H1 (cell line): Measurements from ENCODE around the gene ZDHHC3. TPM values are rescaled to one million over a fixed set of nuclear protein-coding genes. Genes with fewer than 3 reads are reported as not detected.

Experiments used
- CTCF ChIA-PET: fragments of 300-600 bp; sonication (Branson Sonifier 250); formaldehyde crosslinking; loops from one replicate; lab custom pipeline; 2021; ENCODE audit not compliant: partially characterized antibody; lab: Charles Lee
- POLR2A ChIA-PET: fragments of 300-600 bp; sonication (Branson Sonifier 250); formaldehyde crosslinking; loops from one replicate; lab custom pipeline; 2021; ENCODE audit warnings: inconsistent platforms; ENCODE audit not compliant: partially characterized antibody; lab: Charles Lee
- DNase-seq, 2 experiments: peaks; one replicate each; pipeline versions ENCODE4 v3.0.0 to v3.0.0-alpha.2; 2010 to 2022; ENCODE audit warnings: low spot score in 2 of 2, low read depth in 1 of 2, mixed read lengths in 1 of 2
- FAIRE-seq: peaks from 2 replicates; lab custom pipeline; 2011; peaks lifted over from hg19 to GRCh38; lab: Jason Lieb, UNC
- H2AFZ ChIP-seq: 2 replicates; pipeline ENCODE4 v1.8.1; 2012; ENCODE audit warnings: low read length, inconsistent platforms
- H2AK5ac ChIP-seq: 2 replicates; pipeline ENCODE4 v1.6.1; 2013; ENCODE audit warnings: low read depth, low read length
- H2BK120ac ChIP-seq: replicated peaks from 2 replicates; pipeline ENCODE3; 2013; ENCODE audit warnings: low read depth, low read length, inconsistent platforms
- H2BK12ac ChIP-seq: 2 replicates; pipeline ENCODE4 v1.6.1; 2013; ENCODE audit warnings: low read depth, low read length
- H2BK15ac ChIP-seq: 2 replicates; pipeline ENCODE4 v1.6.1; 2013; ENCODE audit warnings: low read length
- H2BK20ac ChIP-seq: 2 replicates; pipeline ENCODE4 v1.6.1; 2013; ENCODE audit warnings: low read length
- H2BK5ac ChIP-seq: 2 replicates; pipeline ENCODE4 v1.6.1; 2013; ENCODE audit warnings: low read depth, low read length
- H3K14ac ChIP-seq: 2 replicates; pipeline ENCODE4 v1.6.1; 2013; ENCODE audit warnings: inconsistent platforms; ENCODE audit not compliant: insufficient read length
- H3K18ac ChIP-seq: 2 replicates; pipeline ENCODE4 v1.6.1; 2013; ENCODE audit warnings: low read length; ENCODE audit errors: extremely low read depth
- H3K23ac ChIP-seq: 2 replicates; pipeline ENCODE4 v1.6.1; 2013; ENCODE audit warnings: inconsistent platforms; ENCODE audit not compliant: insufficient read length
- H3K23me2 ChIP-seq: 2 replicates; pipeline ENCODE4 v1.6.1; 2013; ENCODE audit warnings: low read depth, low read length
- H3K27ac ChIP-seq: 2 replicates; pipeline ENCODE4 v1.6.1; 2011; ENCODE audit warnings: low read depth, low read length, inconsistent platforms
- H3K27me3 ChIP-seq, 4 experiments: replicated peaks in 1 of 4; 1 replicate in 1 of 4; 2 replicates in 3 of 4; pipeline versions ENCODE4 v1.6.1 to v1.8.1; 2011 to 2013; ENCODE audit warnings: low read length in 3 of 4, mild to moderate bottlenecking in 3 of 4, inconsistent platforms in 2 of 4, mixed read lengths in 2 of 4, moderate library complexity in 1 of 4; ENCODE audit not compliant: control insufficient read depth in 3 of 4, insufficient read depth in 3 of 4; ENCODE audit errors: extremely low read depth in 1 of 4
- H3K36me3 ChIP-seq, 4 experiments: 2 replicates each; pipeline versions ENCODE4 v1.6.1 to v1.8.1; 2011 to 2013; ENCODE audit warnings: mild to moderate bottlenecking in 4 of 4, low read length in 3 of 4, moderate library complexity in 2 of 4, control low read depth in 1 of 4, inconsistent platforms in 1 of 4; ENCODE audit not compliant: insufficient read depth in 4 of 4, control insufficient read depth in 2 of 4
- H3K4ac ChIP-seq: replicated peaks from 2 replicates; pipeline ENCODE3; 2013; ENCODE audit warnings: low read length, low read depth, mixed read lengths, inconsistent platforms; ENCODE audit not compliant: insufficient read length
- H3K4me1 ChIP-seq, 4 experiments: replicated peaks in 1 of 4; 1 replicate in 1 of 4; 2 replicates in 3 of 4; pipeline versions ENCODE4 v1.6.1 to v1.8.1; 2011 to 2013; ENCODE audit warnings: low read length in 3 of 4, inconsistent platforms in 2 of 4, mixed read lengths in 1 of 4; ENCODE audit not compliant: insufficient read depth in 4 of 4, control insufficient read depth in 3 of 4
- H3K4me2 ChIP-seq, 2 experiments: 2 replicates each; pipeline versions ENCODE4 v1.6.1 to v1.8.1; 2011 to 2013; ENCODE audit warnings: low read depth in 2 of 2, low read length in 2 of 2, control low read depth in 1 of 2, inconsistent platforms in 1 of 2, mild to moderate bottlenecking in 1 of 2; ENCODE audit not compliant: insufficient read depth in 1 of 2
- H3K4me3 ChIP-seq, 4 experiments: fragments of 200-600, 300-600 bp in 1 of 4; sonication (generic), shearing (Covaris generic), sonication (Bioruptor Twin) in 1 of 4; 2 replicates each; pipeline versions ENCODE4 v1.5.1 to v1.8.1; 2011 to 2016; ENCODE audit warnings: low read length in 4 of 4, low read depth in 3 of 4, control low read depth in 2 of 4, inconsistent platforms in 2 of 4, mild to moderate bottlenecking in 2 of 4, mixed read lengths in 1 of 4, moderate library complexity in 1 of 4; ENCODE audit not compliant: insufficient read depth in 2 of 4; ENCODE audit errors: extremely low read depth in 1 of 4
- H3K56ac ChIP-seq: replicated peaks from 2 replicates; pipeline ENCODE3; 2013; ENCODE audit warnings: low read depth, mild to moderate bottlenecking, mixed read lengths, low read length, inconsistent platforms; ENCODE audit not compliant: insufficient read length
- H3K79me1 ChIP-seq: 2 replicates; pipeline ENCODE4 v1.6.1; 2013; ENCODE audit warnings: low read depth, low read length, control low read depth
- H3K79me2 ChIP-seq, 2 experiments: 2 replicates each; pipeline versions ENCODE4 v1.6.1 to v1.8.1; 2012 to 2013; ENCODE audit warnings: low read length in 2 of 2, mild to moderate bottlenecking in 2 of 2, inconsistent platforms in 1 of 2; ENCODE audit not compliant: insufficient read depth in 2 of 2, control insufficient read depth in 1 of 2
- H3K9ac ChIP-seq, 4 experiments: replicated peaks in 1 of 4; 1 replicate in 1 of 4; 2 replicates in 3 of 4; pipeline versions ENCODE4 v1.6.1 to v1.8.1; 2011 to 2013; ENCODE audit warnings: low read depth in 3 of 4, low read length in 3 of 4, control low read depth in 2 of 4, mild to moderate bottlenecking in 2 of 4, moderate library complexity in 2 of 4, inconsistent platforms in 1 of 4; ENCODE audit errors: extremely low read depth in 1 of 4
- H3K9me3 ChIP-seq, 2 experiments: 2 replicates each; pipeline versions ENCODE4 v1.6.1 to v1.8.1; 2012 to 2013; ENCODE audit warnings: mild to moderate bottlenecking in 2 of 2, moderate library complexity in 2 of 2, control low read depth in 1 of 2, inconsistent platforms in 1 of 2, low read depth in 1 of 2, low read length in 1 of 2, mixed read lengths in 1 of 2; ENCODE audit not compliant: insufficient read depth in 2 of 2
- H4K20me1 ChIP-seq, 2 experiments: replicated peaks in 1 of 2; 2 replicates each; pipeline versions ENCODE3 to v1.8.1; 2011 to 2013; ENCODE audit warnings: inconsistent platforms in 2 of 2, low read length in 2 of 2, mild to moderate bottlenecking in 1 of 2; ENCODE audit not compliant: insufficient read depth in 2 of 2, control insufficient read depth in 1 of 2
- H4K5ac ChIP-seq: 2 replicates; pipeline ENCODE4 v1.6.1; 2013; ENCODE audit warnings: low read length, low read depth, mixed read lengths, inconsistent platforms; ENCODE audit not compliant: insufficient read length
- H4K8ac ChIP-seq: 2 replicates; pipeline ENCODE4 v1.8.0; 2013; ENCODE audit warnings: mild to moderate bottlenecking, moderate library complexity, low read length, inconsistent platforms; ENCODE audit not compliant: insufficient read depth; ENCODE audit errors: extremely low read depth
- H4K91ac ChIP-seq: replicated peaks from 2 replicates; pipeline ENCODE3; 2013; ENCODE audit warnings: low read length, mixed read lengths, inconsistent platforms; ENCODE audit not compliant: insufficient read length
- ASH2L ChIP-seq: fragments of 200-600, 300-600 bp; sonication (generic); IDR thresholded peaks from one replicate; pipeline ENCODE4 v1.7.1; 2017; ENCODE audit warnings: low read length
- ATF3 ChIP-seq: IDR thresholded peaks from 2 replicates; pipeline ENCODE4 v1.6.1; 2011; ENCODE audit warnings: low read depth, mild to moderate bottlenecking, low read length; ENCODE audit not compliant: insufficient read depth
- CEBPB ChIP-seq: IDR thresholded peaks from 2 replicates; pipeline ENCODE4 v1.6.1; 2012; ENCODE audit warnings: low read depth, low read length
- HDAC2 ChIP-seq, 2 experiments: fragments of 300-600 bp in 1 of 2; sonication (generic) in 1 of 2; IDR thresholded peaks; 2 replicates each; pipeline ENCODE4 v1.6.1; 2011 to 2012; ENCODE audit warnings: low read depth in 2 of 2, low read length in 2 of 2, mild to moderate bottlenecking in 2 of 2, moderate library complexity in 2 of 2, borderline replicate concordance in 1 of 2, inconsistent platforms in 1 of 2
- KDM1A ChIP-seq: fragments of 200-600, 300-600 bp; sonication (generic); IDR thresholded peaks from 2 replicates; pipeline ENCODE4 v1.7.1; 2016; ENCODE audit warnings: mild to moderate bottlenecking, low read length, borderline replicate concordance
- KDM4A ChIP-seq: IDR thresholded peaks from one replicate; pipeline ENCODE4 v1.7.1; 2012; ENCODE audit warnings: low read depth, mild to moderate bottlenecking, moderate library complexity, low read length, inconsistent platforms; ENCODE audit not compliant: severe bottlenecking
- NANOG ChIP-seq: IDR thresholded peaks from 2 replicates; pipeline ENCODE4 v1.6.1; 2011; ENCODE audit warnings: low read length, low read depth, mild to moderate bottlenecking, inconsistent platforms; ENCODE audit not compliant: insufficient read depth, poor library complexity, severe bottlenecking
- SIN3A ChIP-seq, 2 experiments: IDR thresholded peaks in 1 of 2; conservative IDR thresholded peaks in 1 of 2; 2 replicates each; pipeline ENCODE4 v1.6.1; 2011 to 2012; ENCODE audit warnings: low read length in 2 of 2, improper control_type of control experiment in 1 of 2, low read depth in 1 of 2, mild to moderate bottlenecking in 1 of 2
- YY1 ChIP-seq: IDR thresholded peaks from 2 replicates; pipeline ENCODE4 v1.6.1; 2011; ENCODE audit warnings: low read depth, mild to moderate bottlenecking, low read length
- ZNF274 ChIP-seq: IDR thresholded peaks from 2 replicates; pipeline ENCODE4 v1.7.0; 2012; ENCODE audit warnings: low read length, borderline replicate concordance; ENCODE audit errors: extremely low read depth
- WGBS, 2 experiments: shearing (Covaris generic) in 1 of 2; methylation state at CpG; one replicate each; pipeline versions ENCODE4 v1.1.6 to v1.1.7; 2013 to 2015; ENCODE audit warnings: low lambda C conversion rate in 2 of 2, mixed read lengths in 2 of 2, inconsistent platforms in 1 of 2, low coverage in 1 of 2, missing lambda C conversion rate in 1 of 2; ENCODE audit not compliant: insufficient replicate concordance in 2 of 2, insufficient coverage in 1 of 2, insufficient read length in 1 of 2; ENCODE audit errors: extremely low coverage in 1 of 2, missing lambda C conversion rate in 1 of 2; 5-methylcytosine and 5-hydroxymethylcytosine counted together
- polyA plus RNA-seq, 7 experiments: library from polyadenylated mRNA; depleted of rRNA in 3 of 7; stranded (reverse) in 5 of 7; unstranded in 2 of 7; fragments of >200 nt in 5 of 7; fragments of 200-250 nt in 2 of 7; gene quantifications; 1 replicate in 5 of 7; 2 replicates in 1 of 7; 4 replicates in 1 of 7; pipeline versions ENCODE4 v1.2.1 to v1.2.3, GENCODE V29; 2011 to 2013; ENCODE audit warnings: missing spikeins in 2 of 7, mixed read lengths in 2 of 7
- total RNA-seq: library from RNA; stranded (reverse); fragmentation: NEBNext Ultra II Directional; extraction: Animal tissue kit (Norgen Biotek cat#: 25700); gene quantifications from 2 replicates; pipeline ENCODE4 v1.2.1, GENCODE V29; 2021

ZDHHC3 gene
- total and polyA plus RNA-seq, 2 of the 8 experiments (the other 6 are each of a cell fraction or from before 2014, with no cell fraction given): 77.4 to 88.7 TPM

GRCh38 chr3:44960387-44961026, 15.5 kb downstream of the ZDHHC3 start:
- no peak overlapping the region for H3K23ac ChIP-seq
- H3K9ac ChIP-seq: no peak overlapping the region
- no peaks in the 10 kb centered on the region for H3K4me1 ChIP-seq
- no peaks in the 10 kb centered on the region for H3K9me3 ChIP-seq
- no peak overlapping the region for H3K18ac ChIP-seq
- ChIA-PET CTCF (interaction anchor here (1.2 to 1.5 kb wide), 2 partner anchors 16 to 32 kb away, joined by 3 read pairs; partner anchors contain the start of genes EXOSC7 and ZDHHC3), POLR2A (interaction anchor here (5.2 kb wide), 1 partner anchor 16 kb away, joined by 34 read pairs; the partner anchor contains the start of genes EXOSC7 and ZDHHC3)
- peaks cover 7% of the 10 kb centered on the region for H3K79me1 ChIP-seq
- H4K91ac ChIP-seq: no peak overlapping the region
- no peak overlapping the region for H2AK5ac ChIP-seq
- H2BK20ac ChIP-seq: no peak overlapping the region
- no peak overlapping the region for H3K4me3 ChIP-seq
- no peak overlapping the region for H4K8ac ChIP-seq
- H3K4me2 ChIP-seq: no peak overlapping the region
- no peak overlapping the region for H2BK120ac ChIP-seq
- H2BK5ac ChIP-seq: no peak overlapping the region; the same call in 1 of the 2 replicates
- no peak overlapping the region for H2BK15ac ChIP-seq
- H2AFZ ChIP-seq: no peak overlapping the region
- peaks cover 3 to 4% of the 10 kb centered on the region in 2 experiments for H4K20me1 ChIP-seq
- peaks cover 0 to 3% (median 0%) of the 10 kb centered on the region in 4 experiments; a peak in 1 of 8 replicates for H3K36me3 ChIP-seq
- H2BK12ac ChIP-seq: no peak overlapping the region
- no peak overlapping the region for H3K56ac ChIP-seq
- peaks cover 6 to 63% of the 10 kb centered on the region in 2 experiments; a peak in 3 of 4 replicates for H3K79me2 ChIP-seq
- no peaks in the 10 kb centered on the region for H3K23me2 ChIP-seq
- no peak overlapping the region for H3K27ac ChIP-seq
- FAIRE-seq: no peak
- no peak overlapping the region for H3K4ac ChIP-seq
- no peak overlapping the region for H3K14ac ChIP-seq
- DNase-seq: no peak
- WGBS, 2 experiments: 84% methylated on average over 3 of the region's 3 CpGs; no CpG with 5 or more reads in 1 of the 2 experiments
- no peak overlapping the region for H4K5ac ChIP-seq
- peaks cover 0 to 1% (median 0%) of the 10 kb centered on the region in 4 experiments; a peak in 1 of 7 replicates for H3K27me3 ChIP-seq
- TF ChIP-seq NANOG: no peak
- no peak for TF ChIP-seq CEBPB
- no peak for TF ChIP-seq KDM4A
- TF ChIP-seq KDM1A: no peak
- TF ChIP-seq HDAC2 (IDR thresholded peaks at IDR 0.05; ENCODE audit: borderline replicate concordance in 1 of 2, low read depth in 2 of 2, low read length in 2 of 2): no peak
- TF ChIP-seq SIN3A (conservative IDR thresholded peaks at IDR 0.05 in 1 of 2, IDR thresholded peaks at IDR 0.05 in 1 of 2; ENCODE audit: low read depth in 1 of 2, low read length in 2 of 2): no peak
- no peak for TF ChIP-seq ATF3
- no peak for TF ChIP-seq YY1
- TF ChIP-seq ASH2L: no peak
- TF ChIP-seq ZNF274: no peak
